ENCODE data around the gene ALPI.

- TF ChIP-seq CTCF (IDR thresholded peaks at IDR 0.05) (no peak), REST (IDR thresholded peaks at IDR 0.05; ENCODE audit: insufficient read depth in 1 of 2, low read depth in 2 of 2, low read length in 1 of 2) (no peak)
Observed at GRCh38 chr2:232503809-232504323, 47.9 kb downstream of the ALPI start.
